HTERT RPE-1 (cell line): ENCODE results near the gene MYH3.

ENCODE experiments used
- in situ Hi-C: fragments of 300-500 bp; cut with MboI; formaldehyde crosslinking; loops from 4 replicates; pipeline ENCODE4 v1.14.3; 2020; ENCODE audit warnings: low sequenced_read_pairs

MYH3 gene

GRCh38 chr17:10614536-10615155 is 42.5 kb downstream of the MYH3 start:
- in situ Hi-C loops, result no loop called here

DNA sequence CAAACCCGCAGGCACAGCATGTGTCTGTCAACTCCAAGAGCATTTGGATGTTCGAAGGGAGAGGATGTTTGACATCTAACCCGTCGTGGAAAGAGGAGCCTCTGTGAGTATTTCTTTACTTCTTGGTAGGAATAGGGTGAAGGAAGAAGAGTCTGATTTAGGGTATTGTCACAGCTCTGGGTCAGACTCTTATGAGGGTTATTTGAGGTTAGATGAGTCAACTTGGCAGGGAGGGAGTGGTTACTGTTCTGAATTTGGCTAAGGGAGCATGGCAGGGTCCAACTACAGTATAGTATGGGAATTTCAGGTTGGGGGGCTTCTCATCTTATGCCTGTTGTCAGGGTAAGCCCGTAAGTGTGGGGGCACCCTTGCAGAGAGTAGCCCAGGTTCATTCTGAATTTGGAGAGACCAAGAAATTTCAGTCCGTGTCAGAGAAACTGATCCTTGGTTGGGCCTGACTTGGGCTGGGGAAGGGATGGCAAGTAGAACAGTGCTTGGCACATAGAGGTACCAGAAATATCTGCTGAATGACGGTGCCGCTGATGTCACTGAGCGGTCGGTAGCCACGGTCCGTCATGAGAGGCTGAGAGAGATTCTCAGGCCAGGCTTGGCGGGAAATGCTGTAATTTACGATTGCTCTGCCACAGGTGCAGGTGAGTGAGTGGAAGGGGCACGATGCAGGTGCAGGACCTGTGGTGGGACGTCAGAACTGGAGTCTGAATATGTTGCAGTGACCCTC is 43.2 kb downstream of the MYH3 start:
- in situ Hi-C loops, result no loop called here

GRCh38 chr17:10612957-10613744 is 44.0 kb downstream of the MYH3 start:
- in situ Hi-C loops, result no loop called here

DNA sequence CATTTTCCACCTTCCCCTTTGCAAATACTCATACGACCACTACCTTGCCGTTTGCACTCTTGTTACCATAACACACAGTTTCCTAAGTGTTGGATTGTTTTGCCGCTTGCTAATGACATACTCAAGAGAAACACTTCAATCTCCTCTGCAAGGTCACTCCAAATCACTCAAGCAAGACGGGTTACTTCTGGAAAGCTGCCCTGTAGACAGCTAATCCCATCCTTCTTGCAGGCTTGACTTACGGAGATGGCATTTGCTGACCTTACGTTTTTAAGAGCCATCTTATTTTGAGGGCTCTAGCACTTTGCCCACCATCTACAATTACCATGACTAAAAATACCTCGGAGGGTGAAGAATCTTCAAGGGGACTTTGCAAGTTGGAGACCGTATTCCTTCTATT is 46.2 kb downstream of the MYH3 start:
- in situ Hi-C loops, result no loop called here

DNA sequence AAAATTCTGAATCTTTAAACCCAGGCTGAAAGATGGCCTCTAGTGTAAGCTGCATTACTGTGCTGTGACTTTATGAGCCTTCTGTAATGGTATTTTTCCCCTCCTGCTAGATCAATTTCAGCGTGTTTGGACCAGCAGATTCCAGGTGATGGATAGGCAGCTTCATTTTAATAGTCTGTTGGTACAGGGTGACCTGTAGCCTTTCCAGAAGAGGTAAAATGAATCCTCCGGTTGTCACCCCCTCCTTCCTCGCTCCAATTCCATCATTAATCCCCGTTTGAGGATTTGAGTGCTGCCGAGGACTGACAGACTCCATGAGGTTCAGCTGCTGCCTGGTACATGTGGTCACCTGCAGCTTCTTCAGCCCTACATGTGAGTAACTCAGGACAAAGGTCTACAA is 48.9 kb downstream of the MYH3 start:
- in situ Hi-C loops, result no loop called here

DNA sequence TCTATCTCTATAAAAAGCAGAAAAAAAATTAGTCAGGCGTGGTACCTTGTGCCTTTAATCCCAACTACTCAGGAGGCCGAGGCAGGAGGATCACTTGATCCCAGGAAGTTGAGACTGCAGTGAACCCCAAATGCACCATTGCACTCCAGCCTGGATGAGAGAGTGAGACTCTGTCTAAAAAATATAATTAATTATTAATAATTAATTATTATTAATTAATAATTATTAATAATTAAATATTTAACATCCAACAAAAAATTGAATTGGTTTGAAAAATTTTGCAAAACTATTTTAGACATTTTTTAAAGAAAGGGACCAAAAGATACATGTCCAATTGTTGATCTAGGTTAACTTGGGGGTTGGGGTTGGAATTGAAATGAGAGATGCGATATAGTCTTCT is 51.0 kb downstream of the MYH3 start:
- in situ Hi-C loops, result no loop called here

DNA sequence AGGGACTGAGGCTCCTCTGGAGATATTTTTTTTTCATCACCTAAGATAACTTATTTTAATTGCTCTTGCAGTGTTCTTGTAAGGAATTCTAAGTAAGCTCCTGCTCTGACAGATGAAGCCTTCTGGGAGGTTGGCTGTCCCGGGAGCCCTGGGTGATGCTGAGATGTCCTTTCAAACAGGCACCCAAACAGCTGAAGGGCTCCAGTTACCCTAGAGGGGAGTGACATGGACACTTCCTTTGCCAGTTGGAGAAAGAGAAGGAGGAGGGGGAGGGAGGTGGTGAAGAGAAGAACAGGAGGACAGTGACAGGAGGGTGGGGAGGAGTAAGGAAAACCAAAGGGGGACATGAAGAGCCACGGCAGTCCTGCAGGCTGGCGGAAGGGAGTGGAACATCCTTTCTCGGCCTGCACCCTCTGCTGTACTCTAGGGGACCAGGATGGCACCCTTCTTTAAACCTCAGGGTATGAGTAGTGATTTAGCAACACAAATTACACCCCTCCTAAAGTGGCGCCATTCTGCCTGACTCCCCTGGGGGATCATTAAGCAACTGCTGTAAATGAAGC is 51.8 kb downstream of the MYH3 start:
- in situ Hi-C loops, result no loop called here

GRCh38 chr17:10604521-10604920 is 52.6 kb downstream of the MYH3 start:
- in situ Hi-C loops, result no loop called here

DNA sequence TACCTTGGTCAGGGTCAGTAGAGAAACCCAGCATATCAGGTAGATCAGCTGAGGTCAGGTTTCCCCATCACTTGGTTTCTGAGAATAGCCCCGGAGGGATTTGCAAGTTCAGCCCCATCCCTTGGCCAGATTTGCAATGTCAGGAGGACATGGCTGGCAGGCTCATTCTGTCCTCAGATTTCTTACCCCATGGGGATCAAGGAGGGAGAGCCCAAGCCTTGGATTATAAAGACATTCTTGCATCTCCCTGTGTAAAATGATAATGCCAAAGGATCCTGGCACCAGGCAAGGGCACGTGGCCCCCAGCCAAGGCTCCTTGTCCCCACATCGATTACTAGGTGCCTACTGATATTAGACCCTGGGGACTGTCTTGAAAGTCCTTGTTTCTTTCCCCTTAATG is 53.2 kb downstream of the MYH3 start:
- in situ Hi-C loops, result no loop called here

DNA sequence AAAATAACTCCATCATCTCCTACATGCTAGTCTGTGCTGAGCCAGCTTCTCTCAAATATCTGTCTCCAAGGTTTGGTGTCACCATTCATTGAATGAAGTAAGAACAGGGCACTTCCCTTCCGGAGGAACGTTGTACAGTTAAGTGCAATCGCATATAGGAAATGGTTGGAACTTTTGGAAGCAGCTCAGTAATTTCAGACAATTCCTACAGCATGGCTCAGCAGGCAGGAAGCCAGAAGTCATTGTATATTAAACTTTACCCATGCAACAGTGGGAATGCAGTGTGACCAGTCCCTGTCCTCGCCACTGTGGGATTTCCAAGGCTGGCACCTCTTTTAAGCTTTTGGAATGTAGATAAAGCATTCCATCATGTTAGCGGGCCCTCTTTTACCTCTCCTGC is 56.5 kb downstream of the MYH3 start:
- in situ Hi-C loops, result no loop called here

DNA sequence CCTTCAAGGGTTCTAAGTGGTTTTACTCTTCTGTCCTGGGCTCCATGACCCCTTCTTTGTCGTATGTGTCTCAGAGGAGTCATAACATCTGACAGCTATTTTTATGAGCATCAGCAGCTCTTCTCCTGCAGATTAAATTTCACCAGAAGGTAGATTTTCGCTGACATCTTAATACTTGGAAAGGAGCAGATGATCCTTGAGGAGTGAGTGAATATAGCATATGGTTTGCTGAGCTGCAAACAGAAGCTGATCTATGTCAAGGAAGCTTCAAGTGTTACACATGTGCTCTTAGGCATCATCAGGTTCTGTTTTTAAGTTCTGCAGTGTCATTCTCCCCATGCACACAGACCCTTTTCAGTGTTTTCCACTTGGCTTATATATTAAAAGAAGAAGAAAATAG is 58.5 kb downstream of the MYH3 start:
- in situ Hi-C loops, result no loop called here

- in situ Hi-C loops, result no loop called here
Measured at GRCh38 chr17:10589553-10590145, 67.5 kb downstream of the MYH3 start.

- in situ Hi-C loops, result no loop called here
Measured at GRCh38 chr17:10585529-10585928, 71.6 kb downstream of the MYH3 start.

GRCh38 chr17:10583834-10584233 is 73.3 kb downstream of the MYH3 start:
- in situ Hi-C loops, result no loop called here

DNA sequence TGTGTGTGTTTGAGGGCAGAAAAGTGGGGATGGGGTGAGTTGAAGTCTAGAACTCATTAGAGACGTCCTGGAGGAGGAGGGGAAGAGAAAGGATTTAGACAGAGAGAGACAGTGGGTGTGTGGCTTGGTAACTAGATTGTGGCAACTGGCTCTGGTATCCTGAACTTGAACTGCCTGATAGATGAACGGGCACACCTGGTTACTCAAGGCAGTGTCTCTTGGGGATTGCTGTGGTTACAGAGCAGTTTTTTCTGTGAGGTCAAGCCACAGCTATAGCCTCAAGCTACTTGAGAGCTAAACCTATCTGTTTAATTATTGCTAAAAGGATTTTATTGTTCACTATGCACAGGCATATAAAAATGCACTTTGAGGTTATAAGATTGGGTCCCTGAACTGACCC is 77.8 kb downstream of the MYH3 start:
- in situ Hi-C loops, result no loop called here
